Fibroblast of mammary gland (primary cell): ENCODE measurements around the gene PDLIM7.

ENCODE experiments used
- DNase-seq: peaks from one replicate; pipeline ENCODE4 v3.0.0-alpha.2; 2010; ENCODE audit warnings: low read depth
- H3K4me3 ChIP-seq: 2 replicates; pipeline ENCODE4 v1.5.1; 2011; ENCODE audit warnings: low read depth, mild to moderate bottlenecking, low read length, moderate library complexity; ENCODE audit not compliant: control insufficient read depth
- TF ChIP-seq, protein P1 (sequence below): conservative IDR thresholded peaks from 2 replicates; pipeline ENCODE4 v1.5.1; 2011; ENCODE audit warnings: low read depth, low read length, inconsistent platforms; ENCODE audit not compliant: control insufficient read depth, insufficient read depth

Gene PDLIM7

DNA sequence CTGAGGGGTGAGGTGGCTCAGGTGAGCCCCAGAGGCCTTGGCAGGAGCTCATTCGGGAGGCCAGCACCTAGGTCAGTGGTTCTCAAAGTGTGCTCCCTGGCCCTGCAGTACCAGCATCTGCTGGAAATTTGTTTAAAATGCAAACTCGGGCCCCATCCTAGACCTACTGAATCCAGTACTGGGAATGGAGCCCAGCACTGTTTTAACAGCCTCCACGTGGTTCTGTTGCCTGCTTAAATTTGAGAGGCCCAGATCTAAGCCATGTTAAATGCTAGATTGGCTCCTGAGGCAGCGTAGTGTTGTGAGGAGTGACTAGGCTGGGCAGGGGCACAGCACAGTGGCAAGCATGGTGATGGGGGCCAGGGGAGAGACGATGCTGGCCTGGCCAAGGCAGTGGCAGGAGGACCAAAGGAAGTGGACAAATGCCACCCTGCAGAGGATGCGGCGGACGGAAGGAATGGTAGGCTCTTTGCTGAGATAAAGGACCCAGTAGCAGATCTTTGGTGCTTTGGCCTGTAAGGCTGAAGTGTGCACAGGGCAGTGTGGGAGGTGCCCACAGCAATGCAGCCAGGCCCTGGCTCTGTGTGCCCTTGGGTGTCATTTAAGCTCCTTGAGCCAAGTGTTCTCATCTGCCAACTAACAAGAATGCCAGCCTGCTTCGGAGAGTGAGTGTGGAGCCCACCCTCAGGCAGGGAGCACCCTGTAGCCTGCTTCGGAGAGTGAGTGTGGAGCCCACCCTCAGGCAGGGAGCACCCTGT is 46.6 kb downstream of the PDLIM7 start:
- H3K4me3 ChIP-seq, result no peak overlapping the region
- no peak for DNase-seq
- TF ChIP-seq, protein P1, sequence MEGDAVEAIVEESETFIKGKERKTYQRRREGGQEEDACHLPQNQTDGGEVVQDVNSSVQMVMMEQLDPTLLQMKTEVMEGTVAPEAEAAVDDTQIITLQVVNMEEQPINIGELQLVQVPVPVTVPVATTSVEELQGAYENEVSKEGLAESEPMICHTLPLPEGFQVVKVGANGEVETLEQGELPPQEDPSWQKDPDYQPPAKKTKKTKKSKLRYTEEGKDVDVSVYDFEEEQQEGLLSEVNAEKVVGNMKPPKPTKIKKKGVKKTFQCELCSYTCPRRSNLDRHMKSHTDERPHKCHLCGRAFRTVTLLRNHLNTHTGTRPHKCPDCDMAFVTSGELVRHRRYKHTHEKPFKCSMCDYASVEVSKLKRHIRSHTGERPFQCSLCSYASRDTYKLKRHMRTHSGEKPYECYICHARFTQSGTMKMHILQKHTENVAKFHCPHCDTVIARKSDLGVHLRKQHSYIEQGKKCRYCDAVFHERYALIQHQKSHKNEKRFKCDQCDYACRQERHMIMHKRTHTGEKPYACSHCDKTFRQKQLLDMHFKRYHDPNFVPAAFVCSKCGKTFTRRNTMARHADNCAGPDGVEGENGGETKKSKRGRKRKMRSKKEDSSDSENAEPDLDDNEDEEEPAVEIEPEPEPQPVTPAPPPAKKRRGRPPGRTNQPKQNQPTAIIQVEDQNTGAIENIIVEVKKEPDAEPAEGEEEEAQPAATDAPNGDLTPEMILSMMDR, result no peak

DNA sequence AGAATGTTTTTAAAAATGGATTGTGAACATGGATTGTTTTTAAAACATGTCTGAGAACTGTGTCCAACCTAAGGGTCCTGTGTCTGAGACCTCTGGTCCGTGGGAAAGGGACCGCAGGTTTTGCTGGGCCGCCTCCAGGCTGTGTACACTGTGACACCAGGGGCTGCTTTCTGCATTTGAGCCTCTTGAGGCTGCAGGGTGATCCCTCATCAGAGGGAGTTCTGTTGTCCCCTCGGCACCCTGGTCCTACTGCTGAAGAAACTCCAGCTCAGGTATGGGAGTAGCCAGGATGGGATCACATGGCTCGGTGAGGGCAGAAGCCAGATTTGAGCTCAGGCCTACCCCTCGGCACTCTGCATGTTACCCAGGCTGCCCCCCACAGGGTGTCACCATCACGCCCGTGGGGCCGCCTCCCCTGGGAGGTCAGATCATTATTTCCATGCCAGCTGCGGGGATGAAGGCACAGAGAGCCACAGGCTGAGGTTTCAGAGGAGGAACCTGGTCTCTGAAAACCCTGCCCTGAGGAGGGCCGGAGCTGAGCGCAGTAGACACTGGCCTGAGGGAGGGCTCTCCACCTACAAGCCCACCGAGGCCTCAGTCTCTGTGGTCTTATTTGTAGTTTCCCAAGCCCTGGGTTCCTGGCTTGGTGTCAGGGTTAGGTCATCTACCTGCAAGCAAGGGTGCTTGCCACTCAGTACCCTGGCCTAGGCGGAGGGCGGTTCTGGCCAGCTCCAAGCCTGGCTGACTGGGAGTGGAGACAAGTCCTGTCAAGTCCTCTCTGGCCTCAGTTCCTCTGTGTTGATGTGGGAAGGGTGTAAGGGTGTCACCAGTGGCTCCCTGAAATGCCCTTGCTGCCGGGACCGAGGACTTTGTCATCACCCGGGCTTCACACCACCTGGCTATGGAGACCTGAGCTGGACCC is 48.0 kb downstream of the PDLIM7 start:
- TF ChIP-seq, protein P1, result no peak
- DNase-seq, result no peak
- H3K4me3 ChIP-seq, result no peak overlapping the region

DNA sequence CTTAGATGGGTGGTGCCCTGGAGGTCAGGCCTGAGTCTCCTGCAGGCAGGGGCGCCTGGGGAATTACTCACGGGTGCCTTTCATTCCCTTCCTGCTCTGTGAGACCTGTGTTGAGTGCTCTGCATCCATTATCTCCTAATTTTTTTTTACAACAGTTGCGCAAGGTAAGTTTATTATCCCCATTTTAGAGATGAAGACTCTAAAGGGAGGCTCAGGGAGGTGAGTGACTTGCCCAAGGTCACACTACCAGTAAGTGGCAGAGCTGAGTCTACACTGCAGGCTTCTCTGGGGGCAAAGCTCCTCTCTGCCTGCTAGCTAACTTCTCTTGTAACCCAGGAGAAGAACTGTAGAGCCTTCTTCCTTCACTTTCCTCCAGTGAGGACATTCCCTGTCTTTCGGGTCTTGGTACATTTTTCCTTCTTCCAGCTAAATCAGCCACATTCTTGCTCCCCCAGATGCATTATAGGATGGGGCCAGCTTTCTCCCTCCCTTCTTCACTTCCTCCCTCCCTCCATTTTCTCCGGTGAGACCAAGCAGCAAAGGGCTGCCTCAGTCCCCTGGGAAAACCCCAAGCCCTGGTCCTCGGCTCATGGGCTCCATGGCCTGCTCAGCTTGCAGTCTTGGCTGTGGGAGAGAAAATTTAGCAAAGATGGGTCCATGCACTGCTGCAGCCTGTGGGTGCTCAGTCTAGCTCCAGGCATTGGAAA is 49.0 kb downstream of the PDLIM7 start:
- no peak overlapping the region for H3K4me3 ChIP-seq
- TF ChIP-seq, protein P1, result no peak
- DNase-seq, result no peak

DNA sequence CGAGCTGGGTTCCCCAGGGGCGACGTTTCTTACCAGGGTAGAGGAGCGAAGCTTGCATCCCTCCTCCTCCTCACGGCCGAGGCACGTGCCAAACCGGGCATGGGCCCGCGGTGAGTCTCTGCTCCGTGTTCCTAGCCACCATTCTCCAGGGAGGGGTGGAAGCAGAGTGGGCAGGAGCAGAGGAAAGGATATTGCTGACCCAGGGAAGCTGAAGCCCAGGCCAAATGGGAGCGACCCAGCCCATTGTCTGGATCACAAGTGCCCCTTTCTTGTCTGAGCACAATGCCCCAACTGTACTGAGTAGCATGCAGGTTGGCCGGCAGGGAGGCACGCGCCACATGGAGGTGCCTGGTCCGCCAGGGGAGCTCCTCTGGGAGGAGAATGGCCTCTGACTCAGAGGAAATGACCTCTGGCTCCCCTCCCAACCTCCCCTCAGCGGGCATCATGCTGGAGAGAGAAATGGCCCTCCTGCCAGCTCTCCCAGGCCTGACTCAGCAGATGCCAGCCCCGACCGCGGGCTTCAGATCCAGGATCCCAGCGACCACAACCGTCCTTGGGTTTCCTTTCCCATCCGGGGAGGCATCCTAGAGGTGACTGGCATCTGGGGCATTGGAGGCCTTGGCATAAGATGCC is 49.7 kb downstream of the PDLIM7 start:
- TF ChIP-seq, protein P1, result no peak
- peak overlapping the region; percentile 46 for H3K4me3 ChIP-seq
- DNase-seq, result peak; percentile 80

DNA sequence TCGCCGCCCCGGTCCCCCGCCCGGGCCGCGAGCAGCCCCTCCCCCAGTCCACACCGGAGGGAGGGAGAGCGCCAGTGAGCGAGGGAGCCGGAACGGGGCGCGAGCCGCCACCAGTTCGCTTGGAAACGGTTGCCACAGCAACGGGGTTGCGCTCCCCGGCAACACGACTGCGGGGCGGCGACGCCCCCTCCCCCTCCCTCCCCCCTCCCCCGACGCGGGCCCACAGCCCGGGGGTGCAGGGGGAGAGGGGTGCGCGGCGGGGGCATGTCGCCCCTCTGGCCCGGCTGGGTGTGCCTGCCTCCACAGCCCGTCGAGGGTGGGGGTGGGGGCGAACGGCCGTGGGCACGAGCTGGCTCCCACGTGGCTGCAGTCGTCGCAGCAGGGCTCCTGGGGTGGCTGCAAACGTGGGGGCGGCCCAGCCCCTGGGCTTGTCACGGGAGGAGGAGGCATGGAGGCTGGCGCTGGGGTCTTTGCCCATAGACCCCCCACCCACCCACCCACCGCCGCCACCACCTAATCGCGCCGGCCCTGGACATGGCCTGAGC is 50.3 kb downstream of the PDLIM7 start:
- peak overlapping the region; percentile 46 for H3K4me3 ChIP-seq
- TF ChIP-seq, protein P1, result no peak
- DNase-seq, result peak; percentile 36
